Brain pericyte (primary cell): Measurements from ENCODE around the gene SMPDL3B.
"Not testable (repeated sequence)": the region's sequence is repeated elsewhere in the genome, so short reads cannot be mapped to it uniquely, and the experiment has no call there.

Experiments used
- DNase-seq: peaks from one replicate; pipeline ENCODE4 v3.0.0-alpha.2; 2012; ENCODE audit warnings: low read depth, low spot score

Gene SMPDL3B

GRCh38 chr1:27968692-27969091, 33.9 kb downstream of the SMPDL3B start:
- no peak for DNase-seq

- DNase-seq, result no peak
Observed at GRCh38 chr1:27970401-27970800, 35.6 kb downstream of the SMPDL3B start.

- no peak for DNase-seq
Observed at GRCh38 chr1:27971674-27972073, 36.9 kb downstream of the SMPDL3B start.

- no peak for DNase-seq
Observed at GRCh38 chr1:27972141-27972540, 37.3 kb downstream of the SMPDL3B start.

- no peak for DNase-seq
Observed at GRCh38 chr1:27973771-27974416, 39.1 kb downstream of the SMPDL3B start.

GRCh38 chr1:27974417-27974781, 39.6 kb downstream of the SMPDL3B start:
- no peak for DNase-seq

GRCh38 chr1:27979151-27979858, 44.5 kb downstream of the SMPDL3B start:
- DNase-seq, result no peak

GRCh38 chr1:27979859-27980201, 45.0 kb downstream of the SMPDL3B start:
- DNase-seq, result no peak

GRCh38 chr1:27980216-27980845, 45.5 kb downstream of the SMPDL3B start:
- DNase-seq, result no peak

GRCh38 chr1:27981145-27981544, 46.3 kb downstream of the SMPDL3B start:
- DNase-seq, result no peak

- DNase-seq, result no peak
Observed at GRCh38 chr1:27990920-27991537, 56.2 kb downstream of the SMPDL3B start.

GRCh38 chr1:27992276-27992675, 57.5 kb downstream of the SMPDL3B start:
- no peak for DNase-seq

GRCh38 chr1:27993241-27993640, 58.4 kb downstream of the SMPDL3B start:
- no peak for DNase-seq

- DNase-seq, result no peak
Observed at GRCh38 chr1:27994060-27994459, 59.3 kb downstream of the SMPDL3B start.

GRCh38 chr1:27994526-27994925, 59.7 kb downstream of the SMPDL3B start:
- DNase-seq, result not testable (repeated sequence)

GRCh38 chr1:27999055-27999454, 64.3 kb downstream of the SMPDL3B start:
- DNase-seq, result no peak

GRCh38 chr1:28002600-28002999, 67.8 kb downstream of the SMPDL3B start:
- no peak for DNase-seq

GRCh38 chr1:28003117-28003516, 68.3 kb downstream of the SMPDL3B start:
- not testable (repeated sequence) for DNase-seq
